DOHH2 (cell line): ENCODE data around the gene PEAR1.

Source experiments
- H3F3A ChIP-seq: fragments of 200-600 bp; sonication (generic), shearing (Covaris generic); 2 replicates; pipeline ENCODE4 v1.6.0; 2016; ENCODE audit warnings: antibody characterized with exemption, mild to moderate bottlenecking; ENCODE audit not compliant: control insufficient read depth, insufficient read depth
- H3K27ac ChIP-seq: fragments of 200-600 bp; sonication (generic); 2 replicates; pipeline ENCODE4 v1.5.1; 2014; ENCODE audit warnings: low read depth, mild to moderate bottlenecking, low read length, moderate library complexity
- H3K27me3 ChIP-seq: fragments of 200-600 bp; sonication (generic); 2 replicates; pipeline ENCODE4 v1.6.1; 2014; ENCODE audit warnings: mild to moderate bottlenecking, low read length, mixed read lengths; ENCODE audit not compliant: control insufficient read depth
- H3K36me3 ChIP-seq: fragments of 200-600 bp; sonication (generic); 2 replicates; pipeline ENCODE4 v1.6.1; 2014; ENCODE audit warnings: mild to moderate bottlenecking, low read length, moderate library complexity, mixed read lengths; ENCODE audit not compliant: control insufficient read depth
- H3K4me1 ChIP-seq: fragments of 200-600 bp; sonication (generic); 2 replicates; pipeline ENCODE4 v1.6.1; 2014; ENCODE audit warnings: mild to moderate bottlenecking, low read length, mixed read lengths; ENCODE audit not compliant: control insufficient read depth
- H3K4me2 ChIP-seq: fragments of 200-600 bp; sonication (generic); 2 replicates; pipeline ENCODE4 v1.6.0; 2014; ENCODE audit warnings: mild to moderate bottlenecking, low read length, moderate library complexity
- H3K4me3 ChIP-seq: fragments of 200-600 bp; sonication (generic); 2 replicates; pipeline ENCODE4 v1.5.1; 2014; ENCODE audit warnings: mild to moderate bottlenecking, low read length, mixed read lengths
- H3K79me2 ChIP-seq: fragments of 200-600 bp; sonication (generic); 2 replicates; pipeline ENCODE4 v1.6.1; 2014; ENCODE audit warnings: mild to moderate bottlenecking, low read length, mixed read lengths; ENCODE audit not compliant: control insufficient read depth
- H3K9me2 ChIP-seq: fragments of 200-600 bp; sonication (generic); replicated peaks from 2 replicates; pipeline ENCODE4 v1.6.1; 2014; ENCODE audit warnings: mild to moderate bottlenecking, low read length, mixed read lengths; ENCODE audit not compliant: control insufficient read depth
- H3K9me3 ChIP-seq: fragments of 200-600 bp; sonication (generic); 2 replicates; pipeline ENCODE4 v1.6.1; 2014; ENCODE audit warnings: antibody characterized with exemption, low read length, mixed read lengths; ENCODE audit not compliant: control insufficient read depth, insufficient read depth
- H4K20me1 ChIP-seq: fragments of 200-600 bp; sonication (generic); 2 replicates; pipeline ENCODE4 v1.6.0; 2014; ENCODE audit warnings: low read depth, mild to moderate bottlenecking, antibody characterized with exemption, low read length, moderate library complexity; ENCODE audit not compliant: control insufficient read depth, insufficient read depth
- CTCF ChIP-seq: fragments of 200-600 bp; sonication (generic); IDR thresholded peaks from one replicate; pipeline ENCODE4 v1.5.1; 2014; ENCODE audit warnings: antibody characterized with exemption, mild to moderate bottlenecking, low read depth, low read length; ENCODE audit not compliant: poor library complexity, severe bottlenecking
- EZH2phosphoT487 ChIP-seq: fragments of 200-600 bp; sonication (generic); IDR thresholded peaks from 2 replicates; pipeline ENCODE4 v1.6.1; 2017; ENCODE audit warnings: borderline replicate concordance, mild to moderate bottlenecking, antibody characterized with exemption, low read length, moderate library complexity, mixed read lengths

PEAR1 gene

DNA sequence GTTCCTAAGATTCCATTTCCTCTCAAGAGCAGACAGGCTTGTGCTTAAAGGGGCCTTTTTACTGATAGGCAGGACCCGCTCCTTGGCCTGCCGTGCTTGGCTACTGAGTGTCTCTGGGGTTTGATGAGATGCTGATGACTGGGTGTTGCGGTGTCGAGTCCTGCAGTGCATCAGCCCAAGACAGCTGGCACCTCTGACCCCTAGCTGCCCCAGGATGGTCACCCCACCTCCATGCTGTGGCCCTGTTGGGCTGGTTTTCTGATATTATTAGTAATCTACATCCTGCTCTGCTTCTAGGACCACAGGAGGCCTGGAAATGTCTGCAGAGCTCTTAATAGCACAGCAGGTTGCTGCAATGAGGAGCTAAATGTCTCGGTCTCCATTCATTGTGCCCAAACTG, 55.6 kb downstream of the PEAR1 start:
- H3K4me3 ChIP-seq, result no peak overlapping the region
- TF ChIP-seq CTCF (no peak), EZH2phosphoT487 (no peak)

DNA sequence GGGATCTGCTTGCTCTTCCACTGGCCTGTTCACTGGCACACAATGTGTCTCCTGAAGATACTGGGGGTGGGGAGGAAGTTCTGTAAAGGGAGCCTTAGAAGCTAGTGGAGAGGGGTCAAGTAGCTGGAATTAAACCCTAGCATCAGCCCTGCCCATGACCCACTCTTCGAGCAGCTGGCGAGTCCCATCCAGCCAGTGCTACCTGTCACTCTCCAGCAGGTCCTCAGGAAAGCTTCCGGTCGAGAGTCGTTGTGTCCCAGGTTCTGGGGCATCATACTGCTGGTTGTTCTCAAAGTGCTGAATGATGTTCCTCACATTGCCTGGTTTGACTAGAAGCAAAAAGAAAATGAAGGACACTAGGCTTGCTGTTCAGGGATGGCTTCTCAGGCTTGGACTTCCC, 57.9 kb downstream of the PEAR1 start:
- TF ChIP-seq EZH2phosphoT487 (no peak), CTCF (no peak)
- no peaks in the 10 kb centered on the region for H3K79me2 ChIP-seq
- H3K4me3 ChIP-seq, result no peak overlapping the region
- H3K9me3 ChIP-seq, result no peaks in the 10 kb centered on the region
- no peaks in the 10 kb centered on the region for H3K27me3 ChIP-seq
- no peak overlapping the region for H3K4me2 ChIP-seq
- no peaks in the 10 kb centered on the region for H3K36me3 ChIP-seq
- no peak overlapping the region for H3K27ac ChIP-seq
- H3K4me1 ChIP-seq, result no peaks in the 10 kb centered on the region
- no peaks in the 10 kb centered on the region for H4K20me1 ChIP-seq
- H3F3A ChIP-seq, result no peaks in the 10 kb centered on the region
- H3K9me2 ChIP-seq, result no peaks in the 10 kb centered on the region

More for the DNA sequence above, 55.6 kb downstream of the PEAR1 start:
- H3F3A ChIP-seq, result no peaks in the 10 kb centered on the region
- no peak overlapping the region for H3K27ac ChIP-seq
- no peaks in the 10 kb centered on the region for H3K4me1 ChIP-seq
- no peaks in the 10 kb centered on the region for H3K9me3 ChIP-seq
- no peaks in the 10 kb centered on the region for H4K20me1 ChIP-seq
- H3K27me3 ChIP-seq, result no peaks in the 10 kb centered on the region
- no peak overlapping the region for H3K4me2 ChIP-seq
- H3K79me2 ChIP-seq, result no peaks in the 10 kb centered on the region
- H3K9me2 ChIP-seq, result no peaks in the 10 kb centered on the region
- no peaks in the 10 kb centered on the region; the same call in 1 of the 2 replicates for H3K36me3 ChIP-seq

GRCh38 chr1:156953571-156953970, 60.1 kb downstream of the PEAR1 start:
- H3K27me3 ChIP-seq, result no peaks in the 10 kb centered on the region
- H3K4me3 ChIP-seq, result no peak overlapping the region
- no peaks in the 10 kb centered on the region for H3F3A ChIP-seq
- H3K36me3 ChIP-seq, result peaks cover 3% of the 10 kb centered on the region; the same call in 1 of the 2 replicates
- H3K9me2 ChIP-seq, result no peaks in the 10 kb centered on the region
- no peaks in the 10 kb centered on the region for H3K9me3 ChIP-seq
- H4K20me1 ChIP-seq, result no peaks in the 10 kb centered on the region
- no peak overlapping the region for H3K27ac ChIP-seq
- H3K4me1 ChIP-seq, result no peaks in the 10 kb centered on the region; the same call in 1 of the 2 replicates
- H3K4me2 ChIP-seq, result no peak overlapping the region
- TF ChIP-seq CTCF (no peak), EZH2phosphoT487 (no peak)
- no peaks in the 10 kb centered on the region for H3K79me2 ChIP-seq
